Measurements from ENCODE around the gene PIP4K2C. TPM values are rescaled to one million over a fixed set of nuclear protein-coding genes. Genes with fewer than 3 reads are reported as not detected.

Gene PIP4K2C
- total RNA-seq, 2 experiments from 2014 or later = 15.1 to 17.3 TPM

DNA sequence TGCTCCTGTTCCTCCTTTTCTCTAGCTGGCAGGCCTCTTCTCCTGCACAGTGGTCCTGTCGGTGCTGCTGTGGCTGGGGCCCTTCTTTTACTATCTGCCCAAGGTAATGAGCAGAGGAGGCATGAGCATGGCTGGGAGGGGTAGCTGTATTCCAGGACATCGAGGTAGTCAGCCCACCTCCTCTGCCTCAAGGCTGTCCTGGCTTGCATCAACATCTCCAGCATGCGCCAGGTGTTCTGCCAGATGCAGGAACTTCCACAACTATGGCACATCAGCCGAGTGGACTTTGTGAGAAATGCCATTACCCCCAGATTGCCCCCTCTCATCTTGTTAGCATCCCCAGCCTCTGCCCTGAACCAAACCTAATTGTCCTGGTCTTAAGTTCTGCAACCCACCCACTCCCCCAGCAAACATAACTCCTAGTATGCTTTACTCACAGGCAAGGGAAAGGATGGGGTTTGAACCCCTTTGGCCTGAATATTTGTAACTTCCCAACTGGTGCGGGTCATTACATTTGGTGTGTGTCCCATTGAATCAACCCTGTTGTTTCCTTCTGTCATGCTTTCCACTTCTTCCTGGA, 32.9 kb downstream of the PIP4K2C start:
- Mint-ChIP-seq H3K36me3 (ENCODE audit: low read depth) (no peaks in the 10 kb centered on the region), H3K27ac (no peak overlapping the region), H3K9me3 (no peaks in the 10 kb centered on the region), H3K4me3 (no peak overlapping the region), H3K4me1 (ENCODE audit: low read depth) (peaks cover 45% of the 10 kb centered on the region), H3K27me3 (peaks cover 98% of the 10 kb centered on the region)
- peaks cover 47% of the 10 kb centered on the region for H3K4me1 ChIP-seq (ENCODE audit: insufficient read depth, low read length)
- DNase-seq = no peak
- intact Hi-C loops (cut with DNase I, micrococcal nuclease) = no loop called here
- POLR2A ChIA-PET = no interaction called here
- CTCF ChIA-PET = interaction anchor here (2.2 kb wide), 1 partner anchor 41 kb away, joined by 18 read pairs; no protein-coding TSS in a partner anchor
- H3K27ac ChIP-seq (ENCODE audit: low read depth in 1 of 2, low read length in 2 of 2) = no peak overlapping the region
- H3K27me3 ChIP-seq (ENCODE audit: control insufficient read depth in 1 of 2, insufficient read depth in 2 of 2, low read length in 2 of 2) = peaks cover 96 to 99% of the 10 kb centered on the region in 2 experiments
- no peak overlapping the region for H3K4me3 ChIP-seq (ENCODE audit: low read length)
- H3K36me3 ChIP-seq (ENCODE audit: insufficient read depth, low read length) = no peaks in the 10 kb centered on the region
- no peak for ATAC-seq (ENCODE audit: poor library complexity)
- TF ChIP-seq, protein P1, sequence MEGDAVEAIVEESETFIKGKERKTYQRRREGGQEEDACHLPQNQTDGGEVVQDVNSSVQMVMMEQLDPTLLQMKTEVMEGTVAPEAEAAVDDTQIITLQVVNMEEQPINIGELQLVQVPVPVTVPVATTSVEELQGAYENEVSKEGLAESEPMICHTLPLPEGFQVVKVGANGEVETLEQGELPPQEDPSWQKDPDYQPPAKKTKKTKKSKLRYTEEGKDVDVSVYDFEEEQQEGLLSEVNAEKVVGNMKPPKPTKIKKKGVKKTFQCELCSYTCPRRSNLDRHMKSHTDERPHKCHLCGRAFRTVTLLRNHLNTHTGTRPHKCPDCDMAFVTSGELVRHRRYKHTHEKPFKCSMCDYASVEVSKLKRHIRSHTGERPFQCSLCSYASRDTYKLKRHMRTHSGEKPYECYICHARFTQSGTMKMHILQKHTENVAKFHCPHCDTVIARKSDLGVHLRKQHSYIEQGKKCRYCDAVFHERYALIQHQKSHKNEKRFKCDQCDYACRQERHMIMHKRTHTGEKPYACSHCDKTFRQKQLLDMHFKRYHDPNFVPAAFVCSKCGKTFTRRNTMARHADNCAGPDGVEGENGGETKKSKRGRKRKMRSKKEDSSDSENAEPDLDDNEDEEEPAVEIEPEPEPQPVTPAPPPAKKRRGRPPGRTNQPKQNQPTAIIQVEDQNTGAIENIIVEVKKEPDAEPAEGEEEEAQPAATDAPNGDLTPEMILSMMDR (IDR thresholded peaks at IDR 0.05) = no peak
- H3K9me3 ChIP-seq (ENCODE audit: control insufficient read depth in 1 of 2, insufficient read depth in 1 of 2, low read length in 2 of 2) = peaks cover 0 to 23% of the 10 kb centered on the region in 2 experiments

- no peaks in the 10 kb centered on the region for H3K9me3 Mint-ChIP-seq
- no peak overlapping the region for H3K27ac ChIP-seq (ENCODE audit: low read depth in 1 of 2, low read length in 2 of 2)
- CTCF ChIA-PET = interaction anchor here (1.4 kb wide), 1 partner anchor 41 kb away, joined by 3 read pairs; no protein-coding TSS in a partner anchor
- H3K4me1 ChIP-seq (ENCODE audit: insufficient read depth, low read length) = peaks cover 41% of the 10 kb centered on the region
- no peak for DNase-seq
- H3K4me3 ChIP-seq (ENCODE audit: low read length) = no peak overlapping the region
- intact Hi-C loops (cut with DNase I, micrococcal nuclease) = loop anchor here in 1 of 2 experiments (5.0 kb wide), 1 partner anchor 118 kb away; no protein-coding TSS in a partner anchor
- no peak overlapping the region for H3K27ac Mint-ChIP-seq
- peaks cover 93 to 98% of the 10 kb centered on the region in 2 experiments for H3K27me3 ChIP-seq (ENCODE audit: control insufficient read depth in 1 of 2, insufficient read depth in 2 of 2, low read length in 2 of 2)
- POLR2A ChIA-PET = no interaction called here
- no peak overlapping the region for H3K4me3 Mint-ChIP-seq
- no peak for ATAC-seq (ENCODE audit: poor library complexity)
- H3K36me3 ChIP-seq (ENCODE audit: insufficient read depth, low read length) = no peaks in the 10 kb centered on the region
- no peaks in the 10 kb centered on the region for H3K36me3 Mint-ChIP-seq (ENCODE audit: low read depth)
- peaks cover 98% of the 10 kb centered on the region for H3K27me3 Mint-ChIP-seq
- H3K9me3 ChIP-seq (ENCODE audit: control insufficient read depth in 1 of 2, insufficient read depth in 1 of 2, low read length in 2 of 2) = peaks cover 0 to 23% of the 10 kb centered on the region in 2 experiments
- TF ChIP-seq, protein P1 (IDR thresholded peaks at IDR 0.05) = no peak
- peaks cover 40% of the 10 kb centered on the region for H3K4me1 Mint-ChIP-seq (ENCODE audit: low read depth)
These were observed 33.6 kb downstream of the PIP4K2C start for GRCh38 chr12:57624441-57625220.

DNA sequence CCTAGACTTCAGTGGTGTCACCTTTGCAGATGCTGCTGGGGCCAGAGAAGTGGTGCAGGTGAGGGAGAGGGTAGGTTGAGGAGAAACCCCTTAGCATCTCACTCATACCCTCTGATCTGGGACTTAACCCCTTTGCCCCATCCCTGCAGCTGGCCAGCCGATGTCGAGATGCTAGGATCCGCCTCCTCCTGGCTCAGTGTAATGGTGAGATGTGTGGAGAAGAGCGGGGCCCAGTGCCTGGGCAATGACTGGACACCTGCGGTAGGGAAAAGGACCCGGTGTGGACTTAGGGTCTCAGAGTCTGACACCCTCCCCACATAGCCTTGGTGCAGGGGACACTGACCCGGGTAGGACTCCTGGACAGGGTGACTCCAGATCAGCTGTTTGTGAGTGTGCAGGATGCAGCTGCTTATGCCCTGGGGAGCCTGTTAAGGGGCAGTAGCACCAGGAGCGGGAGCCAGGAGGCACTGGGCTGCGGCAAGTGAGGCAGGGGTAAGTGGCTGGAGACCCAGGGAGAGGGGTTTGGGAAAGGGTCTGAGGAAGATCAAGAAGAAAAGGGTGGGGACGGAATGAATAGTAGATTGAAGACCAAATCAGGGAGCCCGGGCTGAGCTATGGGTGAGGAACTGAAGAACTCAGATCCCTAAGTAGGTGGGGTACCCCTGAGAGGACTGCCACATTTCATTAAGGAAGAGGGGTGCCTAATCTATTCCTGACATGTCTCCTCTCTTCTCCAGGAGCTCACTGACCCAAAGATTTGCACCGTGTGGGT, 34.5 kb downstream of the PIP4K2C start:
- Mint-ChIP-seq H3K36me3 (ENCODE audit: low read depth) (no peaks in the 10 kb centered on the region), H3K9me3 (no peaks in the 10 kb centered on the region), H3K27me3 (peaks cover 98% of the 10 kb centered on the region), H3K4me3 (no peak overlapping the region), H3K27ac (no peak overlapping the region), H3K4me1 (ENCODE audit: low read depth) (peaks cover 33% of the 10 kb centered on the region)
- H3K4me3 ChIP-seq (ENCODE audit: low read length) = no peak overlapping the region
- TF ChIP-seq, protein P1 (IDR thresholded peaks at IDR 0.05) = no peak
- H3K27me3 ChIP-seq (ENCODE audit: control insufficient read depth in 1 of 2, insufficient read depth in 2 of 2, low read length in 2 of 2) = peaks cover 91 to 96% of the 10 kb centered on the region in 2 experiments
- ChIA-PET POLR2A (no interaction called here), CTCF (interaction anchor here (1.4 kb wide), 1 partner anchor 42 kb away, joined by 3 read pairs; no protein-coding TSS in a partner anchor)
- ATAC-seq (ENCODE audit: poor library complexity) (no peak), DNase-seq (peak in 1 of 14 experiments; percentile 10)
- peaks cover 0 to 23% of the 10 kb centered on the region in 2 experiments for H3K9me3 ChIP-seq (ENCODE audit: control insufficient read depth in 1 of 2, insufficient read depth in 1 of 2, low read length in 2 of 2)
- peaks cover 33% of the 10 kb centered on the region for H3K4me1 ChIP-seq (ENCODE audit: insufficient read depth, low read length)
- no peaks in the 10 kb centered on the region for H3K36me3 ChIP-seq (ENCODE audit: insufficient read depth, low read length)
- intact Hi-C loops (cut with DNase I, micrococcal nuclease) = loop anchor here in 1 of 2 experiments (5.0 kb wide), 1 partner anchor 117 kb away; no protein-coding TSS in a partner anchor
- H3K27ac ChIP-seq (ENCODE audit: low read depth in 1 of 2, low read length in 2 of 2) = no peak overlapping the region
